Endothelial cell of umbilical vein (primary cell): ENCODE results near the gene SIPA1. TPM values are rescaled to one million over a fixed set of nuclear protein-coding genes. Genes with fewer than 3 reads are reported as not detected.

Experiments
- BruUV-seq: library from RNA; stranded (reverse); fragments of 400-500 nt; replicated peaks from 2 replicates; lab custom pipeline; 2021; lab: Mats Ljungman, UMichigan
- CTCF ChIA-PET: fragments of 300-600, 350-600 bp; sonication (Branson Sonifier 250); formaldehyde crosslinking; loops from one replicate; lab custom pipeline; 2021; ENCODE audit warnings: antibody characterized with exemption, inconsistent platforms; lab: Charles Lee
- POLR2A ChIA-PET: fragments of 300-600, 350-600 bp; sonication (Branson Sonifier 250); formaldehyde crosslinking; loops from one replicate; lab custom pipeline; 2021; ENCODE audit warnings: antibody characterized with exemption, inconsistent platforms; lab: Charles Lee
- DNase-seq: peaks from one replicate; pipeline ENCODE4 v3.0.0-alpha.2; 2011; ENCODE audit warnings: low read depth, low spot score
- FAIRE-seq: peaks from 2 replicates; lab custom pipeline; 2011; peaks lifted over from hg19 to GRCh38; lab: Jason Lieb, UNC
- H2AFZ ChIP-seq: 2 replicates; pipeline ENCODE4 v1.6.0; 2012; ENCODE audit warnings: low read depth, low read length, control low read depth, inconsistent platforms
- H3K27ac ChIP-seq: 2 replicates; pipeline ENCODE4 v1.5.1; 2011; ENCODE audit warnings: low read depth, mild to moderate bottlenecking, control low read depth, low read length, moderate library complexity; ENCODE audit not compliant: insufficient read depth
- H3K27me3 ChIP-seq, 2 experiments: 2 replicates each; pipeline versions ENCODE4 v1.6.0 to v1.6.1; 2011; ENCODE audit warnings: low read length in 2 of 2, mixed read lengths in 1 of 2; ENCODE audit not compliant: control insufficient read depth in 2 of 2, insufficient read depth in 2 of 2
- H3K36me3 ChIP-seq, 2 experiments: 2 replicates in 1 of 2; 3 replicates in 1 of 2; pipeline ENCODE4 v1.5.1; 2011; ENCODE audit warnings: low read length in 2 of 2, mild to moderate bottlenecking in 1 of 2, moderate library complexity in 1 of 2; ENCODE audit not compliant: control insufficient read depth in 2 of 2, insufficient read depth in 2 of 2; ENCODE audit errors: extremely low read depth in 1 of 2
- H3K4me1 ChIP-seq: 3 replicates; pipeline ENCODE4 v1.5.1; 2011; ENCODE audit warnings: mild to moderate bottlenecking, low read length; ENCODE audit not compliant: control insufficient read depth, insufficient read depth; ENCODE audit errors: extremely low read depth
- H3K4me2 ChIP-seq: 2 replicates; pipeline ENCODE4 v1.6.1; 2011; ENCODE audit warnings: low read length, control low read depth, mixed read lengths; ENCODE audit not compliant: insufficient read depth
- H3K4me3 ChIP-seq, 3 experiments: fragments of 200-600 bp in 1 of 3; sonication (generic), shearing (Covaris generic) in 1 of 3; replicated peaks in 1 of 3; 2 replicates each; pipeline ENCODE4 v1.5.1; 2011 to 2016; ENCODE audit warnings: control low read depth in 3 of 3, low read length in 3 of 3, mild to moderate bottlenecking in 2 of 3, inconsistent platforms in 1 of 3, low read depth in 1 of 3, moderate library complexity in 1 of 3; ENCODE audit not compliant: insufficient read depth in 1 of 3
- H3K79me2 ChIP-seq: 2 replicates; pipeline ENCODE4 v1.6.0; 2012; ENCODE audit warnings: low read length, inconsistent platforms; ENCODE audit not compliant: control insufficient read depth, insufficient read depth
- H3K9ac ChIP-seq: replicated peaks from 2 replicates; pipeline ENCODE3; 2011; ENCODE audit warnings: low read length, control low read depth; ENCODE audit not compliant: insufficient read depth; ENCODE audit errors: extremely low read depth
- H3K9me1 ChIP-seq: replicated peaks from 3 replicates; pipeline ENCODE4 v1.6.0; 2011; ENCODE audit warnings: mild to moderate bottlenecking, low read length; ENCODE audit not compliant: control insufficient read depth, insufficient read depth; ENCODE audit errors: extremely low read depth
- H3K9me3 ChIP-seq: replicated peaks from 2 replicates; pipeline ENCODE4 v1.5.1; 2012; ENCODE audit warnings: low read length, inconsistent platforms; ENCODE audit not compliant: control insufficient read depth, insufficient read depth
- H4K20me1 ChIP-seq: replicated peaks from 2 replicates; pipeline ENCODE3; 2011; ENCODE audit warnings: mild to moderate bottlenecking, low read length; ENCODE audit not compliant: control insufficient read depth, insufficient read depth; ENCODE audit errors: extremely low read depth
- CTCF ChIP-seq, 2 donors: IDR thresholded peaks; 1 replicate in 1 of 2; 2 replicates in 1 of 2; pipeline ENCODE4 v1.5.1; 2011; ENCODE audit warnings: low read length in 2 of 2, mild to moderate bottlenecking in 2 of 2, moderate library complexity in 2 of 2, control low read depth in 1 of 2, inconsistent platforms in 1 of 2, low read depth in 1 of 2; ENCODE audit not compliant: insufficient read depth in 1 of 2; ENCODE audit errors: extremely low read depth in 1 of 2
- EZH2 ChIP-seq: IDR thresholded peaks from 2 replicates; pipeline ENCODE4 v1.6.1; 2012; ENCODE audit warnings: borderline replicate concordance, low read depth, mild to moderate bottlenecking, moderate library complexity, low read length, inconsistent platforms; ENCODE audit not compliant: severe bottlenecking
- FOS ChIP-seq: IDR thresholded peaks from 2 replicates; pipeline ENCODE4 v1.6.1; 2011; ENCODE audit warnings: mild to moderate bottlenecking, low read length, moderate library complexity, borderline replicate concordance; ENCODE audit not compliant: insufficient read depth
- GATA2 ChIP-seq: IDR thresholded peaks from 2 replicates; pipeline ENCODE4 v1.7.0; 2011; ENCODE audit warnings: low read depth, mild to moderate bottlenecking, moderate library complexity, mixed read lengths, low read length; ENCODE audit not compliant: insufficient read length, insufficient read depth
- JUN ChIP-seq: IDR thresholded peaks from 2 replicates; pipeline ENCODE4 v1.6.1; 2011; ENCODE audit warnings: borderline replicate concordance, low read depth; ENCODE audit not compliant: insufficient read length, insufficient read depth
- MAX ChIP-seq: IDR thresholded peaks from 2 replicates; pipeline ENCODE4 v1.6.1; 2011; ENCODE audit not compliant: insufficient read depth, insufficient read length
- MYC ChIP-seq: IDR thresholded peaks from one replicate; pipeline ENCODE4 v1.6.1; 2011; ENCODE audit warnings: mild to moderate bottlenecking, low read depth, low read length
- POLR2A ChIP-seq: IDR thresholded peaks from 2 replicates; pipeline ENCODE4 v1.6.1; 2012; ENCODE audit warnings: low read depth, mild to moderate bottlenecking, control low read depth, low read length
- POLR2AphosphoS5 ChIP-seq: IDR thresholded peaks from 2 replicates; pipeline ENCODE4 v1.6.1; 2012; ENCODE audit warnings: low read depth, mild to moderate bottlenecking, control low read depth, low read length, moderate library complexity; ENCODE audit not compliant: insufficient read depth
- dilution Hi-C: fragments of 300-500 bp; cut with MboI; formaldehyde crosslinking; loops from one replicate; pipeline ENCODE4 v1.15.0; 2019; ENCODE audit warnings: low sequenced_read_pairs; ENCODE audit not compliant: extremely low pct_ligation_motif_present
- intact Hi-C: fragments of 100-400 bp; cut with micrococcal nuclease; formaldehyde crosslinking; loops from one replicate; pipeline ENCODE4 v1.10.0; 2022
- polyA plus RNA-seq, 4 experiments: library from polyadenylated mRNA; depleted of rRNA in 3 of 4; stranded (reverse) in 3 of 4; unstranded in 1 of 4; fragments of >200 nt; gene quantifications; 2 replicates each; pipeline versions ENCODE4 v1.2.1 to v1.2.3, GENCODE V29; 2011 to 2012; ENCODE audit warnings: missing spikeins in 1 of 4
- total RNA-seq: library from RNA; stranded (reverse); gene quantifications from 2 replicates; pipeline ENCODE4 v1.2.3, GENCODE V29; 2021

The SIPA1 gene
- total and polyA plus RNA-seq, 2 donors (not counting 3 experiments of a cell fraction or from before 2014, with no cell fraction given): 67.5 to 119 TPM

- H3K27ac ChIP-seq: no peak overlapping the region
- POLR2A ChIA-PET: no interaction called here
- H3K27me3 ChIP-seq: no peaks in the 10 kb centered on the region
- no peak overlapping the region for H3K4me3 ChIP-seq
- no peaks in the 10 kb centered on the region for H4K20me1 ChIP-seq
- CTCF ChIA-PET: no interaction called here
- TF ChIP-seq MAX: no peak
- no peak for TF ChIP-seq EZH2
- no peak for TF ChIP-seq JUN
- no peak for TF ChIP-seq POLR2A
- no peak for TF ChIP-seq MYC
- TF ChIP-seq GATA2: no peak
- peaks cover 2 to 40% of the 10 kb centered on the region in 2 experiments for H3K36me3 ChIP-seq
- BruUV-seq: no TSS peak
- intact Hi-C loops: no loop called here
- no peaks in the 10 kb centered on the region for H3K9me3 ChIP-seq
- peaks cover 32% of the 10 kb centered on the region for H3K79me2 ChIP-seq
- no peak for FAIRE-seq
- H3K9ac ChIP-seq: no peak overlapping the region
- H3K9me1 ChIP-seq: no peaks in the 10 kb centered on the region
- no peak overlapping the region for H2AFZ ChIP-seq
- H3K4me2 ChIP-seq: no peak overlapping the region
- no peak for DNase-seq
- H3K4me1 ChIP-seq: peaks cover 13% of the 10 kb centered on the region
- dilution Hi-C loops: no loop called here
Observed at GRCh38 chr11:65617990-65618751, 19.7 kb upstream of the SIPA1 start.

- intact Hi-C loops: no loop called here
- Histone ChIP-seq H3K9ac (no peak overlapping the region), H3K27ac (no peak overlapping the region), H3K4me1 (peaks cover 11% of the 10 kb centered on the region), H3K27me3 (no peaks in the 10 kb centered on the region), H4K20me1 (no peaks in the 10 kb centered on the region), H3K9me1 (no peaks in the 10 kb centered on the region), H3K4me2 (no peak overlapping the region), H3K9me3 (no peaks in the 10 kb centered on the region), H3K79me2 (peaks cover 26% of the 10 kb centered on the region), H2AFZ (no peak overlapping the region), H3K4me3 (no peak overlapping the region), H3K36me3 (peaks cover 3 to 45% of the 10 kb centered on the region in 2 experiments)
- DNase-seq: no peak
- ChIA-PET POLR2A (no interaction called here), CTCF (no interaction called here)
- TF ChIP-seq GATA2 (no peak), POLR2A (no peak), MAX (no peak), FOS (no peak), JUN (no peak), MYC (no peak), CTCF (IDR thresholded peaks at IDR 0.05; ENCODE audit: extremely low read depth in 1 of 2, insufficient read depth in 1 of 2, low read depth in 1 of 2, low read length in 2 of 2) (no peak), EZH2 (no peak), POLR2AphosphoS5 (no peak)
- dilution Hi-C loops: no loop called here
- FAIRE-seq: no peak
- BruUV-seq: no TSS peak
Observed at GRCh38 chr11:65618763-65619162, 19.1 kb upstream of the SIPA1 start.
